K562 (cell line): ENCODE measurements around the gene ZFP92. TPM values are rescaled to one million over a fixed set of nuclear protein-coding genes. Genes with fewer than 3 reads are reported as not detected.

Source experiments
- ATAC-seq: fragments of 200-7000 bp; cut with Tn5 transposase; 3 replicates; pipeline ENCODE4 v1.9.1; 2020; ENCODE audit warnings: moderate library complexity
- BruUV-seq: library from RNA; stranded (reverse); fragments of 400-500 nt; replicated peaks from 2 replicates; lab custom pipeline; 2021; lab: Mats Ljungman, UMichigan
- CTCF ChIA-PET: fragments of 300-600 bp; formaldehyde crosslinking; extraction: SDS; loops from one replicate; lab custom pipeline; 2021; ENCODE audit warnings: low intra/inter-chr PET ratio; lab: Yijun Ruan, JAX
- POLR2A ChIA-PET: fragments of 300-600, 350-650 bp; sonication (Branson Sonifier 250); formaldehyde crosslinking; extraction: SDS; loops from one replicate; lab custom pipeline; 2021; ENCODE audit warnings: antibody characterized with exemption, inconsistent platforms; lab: Yijun Ruan, JAX
- DNase-seq, 4 experiments: peaks; one replicate each; pipeline versions ENCODE4 v3.0.0 to v3.0.0-alpha.2; 2011 to 2018; ENCODE audit warnings: low spot score in 3 of 4, mixed read lengths in 3 of 4; ENCODE audit errors: extremely low read depth in 1 of 4
- FAIRE-seq: peaks from 2 replicates; lab custom pipeline; 2011; peaks lifted over from hg19 to GRCh38; lab: Jason Lieb, UNC
- H2AFZ ChIP-seq: 2 replicates; pipeline ENCODE4 v1.6.0; 2011; ENCODE audit warnings: low read depth, low read length, control low read depth, inconsistent platforms
- H3K27ac ChIP-seq: fragments of 200-600 bp; 3 replicates; pipeline ENCODE4 v1.8.0; 2011; ENCODE audit warnings: low read depth, mild to moderate bottlenecking, control low read depth, inconsistent platforms, low read length, moderate library complexity, mixed read lengths; ENCODE audit errors: extremely low read depth
- H3K27me3 ChIP-seq, 2 experiments: fragments of 300-600 bp in 1 of 2; 2 replicates in 1 of 2; 3 replicates in 1 of 2; pipeline versions ENCODE4 v1.6.0 to v1.8.0; 2011; ENCODE audit warnings: inconsistent platforms in 2 of 2, low read length in 2 of 2, mild to moderate bottlenecking in 1 of 2, mixed read lengths in 1 of 2, moderate library complexity in 1 of 2; ENCODE audit not compliant: control insufficient read depth in 2 of 2, insufficient read depth in 2 of 2
- H3K36me3 ChIP-seq: fragments of 300-600 bp; 3 replicates; pipeline ENCODE4 v1.8.0; 2011; ENCODE audit warnings: mild to moderate bottlenecking, low read length, inconsistent platforms; ENCODE audit not compliant: control insufficient read depth, insufficient read depth
- H3K4me1 ChIP-seq, 2 experiments: fragments of 200-600 bp in 1 of 2; replicated peaks in 1 of 2; 2 replicates in 1 of 2; 3 replicates in 1 of 2; pipeline versions ENCODE4 v1.5.1 to v1.8.0; 2011; ENCODE audit warnings: inconsistent platforms in 2 of 2, low read length in 2 of 2, mild to moderate bottlenecking in 1 of 2, mixed read lengths in 1 of 2, moderate library complexity in 1 of 2; ENCODE audit not compliant: control insufficient read depth in 2 of 2, insufficient read depth in 2 of 2
- H3K4me2 ChIP-seq: 2 replicates; pipeline ENCODE4 v1.6.1; 2011; ENCODE audit warnings: low read length, control low read depth, inconsistent platforms, mixed read lengths; ENCODE audit not compliant: insufficient read depth
- H3K4me3 ChIP-seq: fragments of 200-600 bp; sonication (generic), shearing (Covaris generic); 2 replicates; pipeline ENCODE4 v1.5.1; 2016; ENCODE audit warnings: control low read depth, inconsistent platforms
- H3K79me2 ChIP-seq: fragments of 200-600 bp; 3 replicates; pipeline ENCODE4 v1.8.0; 2011; ENCODE audit warnings: low read length, inconsistent platforms; ENCODE audit not compliant: control insufficient read depth, insufficient read depth
- H3K9ac ChIP-seq, 2 experiments: 2 replicates each; pipeline versions ENCODE4 v1.6.0 to v1.6.1; 2011; ENCODE audit warnings: low read depth in 2 of 2, low read length in 2 of 2, control low read depth in 1 of 2, inconsistent platforms in 1 of 2, mild to moderate bottlenecking in 1 of 2, mixed read lengths in 1 of 2; ENCODE audit not compliant: insufficient read depth in 1 of 2
- H3K9me1 ChIP-seq: one replicate; pipeline ENCODE4 v1.6.0; 2011; ENCODE audit warnings: inconsistent platforms, mild to moderate bottlenecking, low read length, moderate library complexity; ENCODE audit not compliant: control insufficient read depth, insufficient read depth
- H3K9me3 ChIP-seq: replicated peaks from 2 replicates; pipeline ENCODE4 v1.5.1; 2011; ENCODE audit warnings: low read depth, low read length, inconsistent platforms; ENCODE audit not compliant: control insufficient read depth, insufficient read depth
- H4K20me1 ChIP-seq: replicated peaks from 2 replicates; pipeline ENCODE4 v1.6.1; 2011; ENCODE audit warnings: low read length, inconsistent platforms, mixed read lengths; ENCODE audit not compliant: control insufficient read depth, insufficient read depth
- ATF7 ChIP-seq: fragments of 450-650 bp; IDR thresholded peaks from 2 replicates; pipeline ENCODE4 v1.7.1; 2014; ENCODE audit warnings: mild to moderate bottlenecking, moderate library complexity
- EP300 ChIP-seq: IDR thresholded peaks from 2 replicates; pipeline ENCODE4 v1.6.1; 2012; ENCODE audit warnings: low read length, improper control_type of control experiment
- ESRRB ChIP-seq: fragments of 250-450 bp; sonication (Bioruptor Pico); IDR thresholded peaks from 2 replicates; pipeline ENCODE4 v1.5.0; 2020; ENCODE audit warnings: mild to moderate bottlenecking, moderate library complexity, borderline replicate concordance
- ETV1 ChIP-seq: fragments of 450-650 bp; conservative IDR thresholded peaks from 2 replicates; pipeline ENCODE4 v1.6.1; 2016; ENCODE audit warnings: missing genetic modification characterization, control low read depth, low read depth, missing compliant biosample characterization
- GABPA ChIP-seq: fragments of 200-800 bp; sonication (Bioruptor generic); conservative IDR thresholded peaks from 2 replicates; pipeline ENCODE4 v1.6.1; 2016; ENCODE audit warnings: low read depth, missing genetic modification characterization, missing compliant biosample characterization
- HLTF ChIP-seq: fragments of 450-650 bp; IDR thresholded peaks from 2 replicates; pipeline ENCODE4 v1.6.1; 2016
- ILK ChIP-seq: fragments of 450-650 bp; IDR thresholded peaks from 2 replicates; pipeline ENCODE4 v1.6.1; 2016; ENCODE audit warnings: missing genetic modification characterization, low read depth, mild to moderate bottlenecking, missing compliant biosample characterization, moderate library complexity, borderline replicate concordance
- MBD2 ChIP-seq: sonication (generic); IDR thresholded peaks from 2 replicates; pipeline ENCODE4 v1.6.1; 2016; ENCODE audit warnings: low read depth, borderline replicate concordance
- MXI1 ChIP-seq: IDR thresholded peaks from 2 replicates; pipeline ENCODE4 v1.6.1; 2011; ENCODE audit warnings: low read depth, mild to moderate bottlenecking, improper control_type of control experiment, low read length
- OTX1 ChIP-seq: fragments of 450-650 bp; formaldehyde crosslinking; IDR thresholded peaks from 2 replicates; pipeline ENCODE4 v1.4.0; 2022; ENCODE audit warnings: mild to moderate bottlenecking
- PHF8 ChIP-seq: fragments of 200-600 bp; sonication (generic); IDR thresholded peaks from 2 replicates; pipeline ENCODE4 v1.6.1; 2012; ENCODE audit warnings: mixed run types, mild to moderate bottlenecking, inconsistent platforms, low read length, moderate library complexity, borderline replicate concordance
- RAD21 ChIP-seq, 2 experiments: fragments of 250-450 bp in 1 of 2; fragments of 450-650 bp in 1 of 2; sonication (Bioruptor Pico) in 1 of 2; formaldehyde crosslinking in 1 of 2; IDR thresholded peaks in 1 of 2; conservative IDR thresholded peaks in 1 of 2; 2 replicates each; pipeline versions ENCODE4 v1.4.0 to v1.8.0; 2020 to 2022; ENCODE audit warnings: mild to moderate bottlenecking in 2 of 2, moderate library complexity in 1 of 2
- TAF7 ChIP-seq: fragments of 450-650 bp; IDR thresholded peaks from 2 replicates; pipeline ENCODE4 v1.6.1; 2016; ENCODE audit warnings: missing genetic modification characterization, missing compliant biosample characterization
- ZNF354B ChIP-seq: fragments of 250-450 bp; sonication (Bioruptor Pico); IDR thresholded peaks from 2 replicates; pipeline ENCODE4 v1.4.0; 2020
- ZNF445 ChIP-seq: fragments of 250-450 bp; sonication (Bioruptor Pico); IDR thresholded peaks from 2 replicates; pipeline ENCODE4 v1.4.0; 2020; ENCODE audit warnings: low read depth, mild to moderate bottlenecking, moderate library complexity
- WGBS: fragments of 100-300 bp; shearing (Covaris generic); methylation state at CpG from one replicate; pipeline ENCODE4 v1.1.6; 2016; ENCODE audit warnings: low coverage, mixed read lengths; ENCODE audit not compliant: insufficient coverage; ENCODE audit errors: missing lambda C conversion rate; 5-methylcytosine and 5-hydroxymethylcytosine counted together
- in situ Hi-C: fragments of 300-500 bp; cut with MboI; formaldehyde crosslinking; loops from 4 replicates; pipeline ENCODE4 v1.15.0; 2018; ENCODE audit warnings: inconsistent platforms, mixed read lengths
- intact Hi-C: fragments of 100-400 bp; cut with micrococcal nuclease; formaldehyde crosslinking; loops from 2 replicates; pipeline ENCODE4 v1.14.2; 2022
- polyA plus RNA-seq, 8 experiments: library from polyadenylated mRNA; depleted of rRNA in 4 of 8; stranded (reverse) in 5 of 8; unstranded in 3 of 8; fragments of >200 nt; fragmentation: Nextera tagmentation in 2 of 8; fragmentation: Illumina TruSeq in 1 of 8; extraction: Ambion mirVana in 2 of 8; extraction: Trizol in 1 of 8; gene quantifications; 2 replicates each; pipeline versions ENCODE4 v1.2.1 to v1.2.3, GENCODE V29; 2011 to 2014; ENCODE audit warnings: inconsistent platforms in 1 of 8, missing spikeins in 1 of 8
- total RNA-seq, 7 experiments: library from RNA; depleted of rRNA in 6 of 7; stranded (reverse); fragments of >200 nt in 6 of 7; fragmentation: Illumina TruSeq in 2 of 7; extraction: Trizol in 2 of 7; gene quantifications; 2 replicates each; pipeline versions ENCODE4 v1.2.1 to v1.2.3, GENCODE V29; 2011 to 2021; ENCODE audit warnings: low replicate concordance in 1 of 7
- TF ChIP-seq, protein P1 (sequence below), 2 experiments: fragments of 450-650 bp; conservative IDR thresholded peaks; 2 replicates each; pipeline ENCODE4 v1.6.1; 2017; ENCODE audit warnings: mild to moderate bottlenecking in 2 of 2, moderate library complexity in 2 of 2
- TF ChIP-seq, protein P2 (sequence below): fragments of 450-650 bp; formaldehyde crosslinking; IDR thresholded peaks from 2 replicates; pipeline ENCODE4 v1.4.0; 2020; ENCODE audit warnings: mild to moderate bottlenecking
- TF ChIP-seq, protein P3 (sequence below): sonication (generic); formaldehyde crosslinking; IDR thresholded peaks from 2 replicates; pipeline ENCODE4 v1.8.1; 2023; ENCODE audit warnings: mild to moderate bottlenecking, missing genetic modification reagents
- TF ChIP-seq, protein P4 (sequence below): IDR thresholded peaks from 2 replicates; pipeline ENCODE4 v1.6.1; 2011; ENCODE audit not compliant: insufficient read length; ENCODE audit errors: extremely low read depth

The ZFP92 gene
- total and polyA plus RNA-seq, 9 of the 15 experiments (the other 6 are each of a cell fraction or from before 2014, with no cell fraction given) = 0.32 to 3.3 (median 1.8) TPM

DNA sequence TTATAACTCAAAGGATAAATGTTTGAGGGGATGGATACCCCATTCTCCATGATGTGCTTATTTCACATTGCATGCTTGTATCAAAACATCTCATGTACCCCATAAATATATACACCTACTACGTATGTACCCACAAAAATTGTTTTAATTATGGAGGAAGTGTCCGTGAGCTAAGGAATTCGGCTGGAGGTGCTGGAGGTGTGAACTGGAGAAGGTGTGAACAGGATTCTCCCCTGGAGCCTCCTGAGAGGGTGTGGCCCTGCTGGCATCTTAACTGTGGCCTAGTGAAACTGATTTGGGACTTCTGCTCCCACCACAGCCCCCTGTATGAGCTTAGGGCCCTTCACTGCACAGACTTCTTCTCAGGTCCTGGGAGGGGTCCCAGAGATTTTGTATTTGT, 33.5 kb upstream of the ZFP92 start:
- no peak for FAIRE-seq
- H3K9me1 ChIP-seq = no peaks in the 10 kb centered on the region
- peaks cover 4% of the 10 kb centered on the region; the same call in 1 of the 2 replicates for H3K9me3 ChIP-seq
- in situ Hi-C loops (no loop called here), intact Hi-C loops (no loop called here)
- CTCF ChIA-PET = no interaction called here
- H3K9ac ChIP-seq = no peak overlapping the region
- H3K27me3 ChIP-seq = no peaks in the 10 kb centered on the region
- WGBS = 44% methylated on average over 1 of the region's 3 CpGs
- H3K4me3 ChIP-seq = no peak overlapping the region
- no peaks in the 10 kb centered on the region for H3K79me2 ChIP-seq
- no peak overlapping the region for H3K4me2 ChIP-seq
- no peak for DNase-seq
- ATAC-seq = no peak
- no peaks in the 10 kb centered on the region for H3K36me3 ChIP-seq
- POLR2A ChIA-PET = no interaction called here
- no TSS peak for BruUV-seq
- no peaks in the 10 kb centered on the region for H4K20me1 ChIP-seq
- peaks cover 33% of the 10 kb centered on the region in 2 experiments for H3K4me1 ChIP-seq
- H3K27ac ChIP-seq = no peak overlapping the region
- TF ChIP-seq, protein P1, sequence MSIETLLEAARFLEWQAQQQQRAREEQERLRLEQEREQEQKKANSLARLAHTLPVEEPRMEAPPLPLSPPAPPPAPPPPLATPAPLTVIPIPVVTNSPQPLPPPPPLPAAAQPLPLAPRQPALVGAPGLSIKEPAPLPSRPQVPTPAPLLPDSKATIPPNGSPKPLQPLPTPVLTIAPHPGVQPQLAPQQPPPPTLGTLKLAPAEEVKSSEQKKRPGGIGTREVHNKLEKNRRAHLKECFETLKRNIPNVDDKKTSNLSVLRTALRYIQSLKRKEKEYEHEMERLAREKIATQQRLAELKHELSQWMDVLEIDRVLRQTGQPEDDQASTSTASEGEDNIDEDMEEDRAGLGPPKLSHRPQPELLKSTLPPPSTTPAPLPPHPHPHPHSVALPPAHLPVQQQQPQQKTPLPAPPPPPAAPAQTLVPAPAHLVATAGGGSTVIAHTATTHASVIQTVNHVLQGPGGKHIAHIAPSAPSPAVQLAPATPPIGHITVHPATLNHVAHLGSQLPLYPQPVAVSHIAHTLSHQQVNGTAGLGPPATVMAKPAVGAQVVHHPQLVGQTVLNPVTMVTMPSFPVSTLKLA (conservative IDR thresholded peaks at IDR 0.05) = no peak
- TF ChIP-seq HLTF (no peak), GABPA (tag) (no peak), EP300 (no peak), MBD2 (no peak), OTX1 (CRISPR knock-in tag) (no peak), MXI1 (no peak), ILK (tag) (no peak), RAD21 (CRISPR knock-in tag; conservative IDR thresholded peaks at IDR 0.05 in 1 of 2, IDR thresholded peaks at IDR 0.05 in 1 of 2) (no peak), ZNF445 (no peak), ESRRB (CRISPR knock-in tag) (no peak), ATF7 (no peak), TAF7 (tag) (no peak), ZNF354B (CRISPR knock-in tag) (no peak), ETV1 (tag) (no peak), PHF8 (no peak)
- TF ChIP-seq, protein P2, sequence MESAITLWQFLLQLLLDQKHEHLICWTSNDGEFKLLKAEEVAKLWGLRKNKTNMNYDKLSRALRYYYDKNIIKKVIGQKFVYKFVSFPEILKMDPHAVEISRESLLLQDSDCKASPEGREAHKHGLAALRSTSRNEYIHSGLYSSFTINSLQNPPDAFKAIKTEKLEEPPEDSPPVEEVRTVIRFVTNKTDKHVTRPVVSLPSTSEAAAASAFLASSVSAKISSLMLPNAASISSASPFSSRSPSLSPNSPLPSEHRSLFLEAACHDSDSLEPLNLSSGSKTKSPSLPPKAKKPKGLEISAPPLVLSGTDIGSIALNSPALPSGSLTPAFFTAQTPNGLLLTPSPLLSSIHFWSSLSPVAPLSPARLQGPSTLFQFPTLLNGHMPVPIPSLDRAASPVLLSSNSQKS (CRISPR knock-in tag) = no peak
- TF ChIP-seq, protein P3, sequence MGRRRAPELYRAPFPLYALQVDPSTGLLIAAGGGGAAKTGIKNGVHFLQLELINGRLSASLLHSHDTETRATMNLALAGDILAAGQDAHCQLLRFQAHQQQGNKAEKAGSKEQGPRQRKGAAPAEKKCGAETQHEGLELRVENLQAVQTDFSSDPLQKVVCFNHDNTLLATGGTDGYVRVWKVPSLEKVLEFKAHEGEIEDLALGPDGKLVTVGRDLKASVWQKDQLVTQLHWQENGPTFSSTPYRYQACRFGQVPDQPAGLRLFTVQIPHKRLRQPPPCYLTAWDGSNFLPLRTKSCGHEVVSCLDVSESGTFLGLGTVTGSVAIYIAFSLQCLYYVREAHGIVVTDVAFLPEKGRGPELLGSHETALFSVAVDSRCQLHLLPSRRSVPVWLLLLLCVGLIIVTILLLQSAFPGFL = no peak
- TF ChIP-seq, protein P4, sequence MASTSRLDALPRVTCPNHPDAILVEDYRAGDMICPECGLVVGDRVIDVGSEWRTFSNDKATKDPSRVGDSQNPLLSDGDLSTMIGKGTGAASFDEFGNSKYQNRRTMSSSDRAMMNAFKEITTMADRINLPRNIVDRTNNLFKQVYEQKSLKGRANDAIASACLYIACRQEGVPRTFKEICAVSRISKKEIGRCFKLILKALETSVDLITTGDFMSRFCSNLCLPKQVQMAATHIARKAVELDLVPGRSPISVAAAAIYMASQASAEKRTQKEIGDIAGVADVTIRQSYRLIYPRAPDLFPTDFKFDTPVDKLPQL = no peak
- H2AFZ ChIP-seq = no peak overlapping the region
